Ishikawa (cell line): ENCODE results near the gene NPR1.

Experiments
- CEBPB ChIP-seq: IDR thresholded peaks from 2 replicates; pipeline ENCODE4 v1.6.1; 2012
- CREB1 ChIP-seq: IDR thresholded peaks from 2 replicates; pipeline ENCODE4 v1.6.1; 2012; ENCODE audit warnings: low read depth
- EP300 ChIP-seq: IDR thresholded peaks from 2 replicates; pipeline ENCODE4 v1.6.1; 2012; ENCODE audit warnings: borderline replicate concordance
- NFIC ChIP-seq: IDR thresholded peaks from 2 replicates; pipeline ENCODE4 v1.6.1; 2012
- TAF1 ChIP-seq: IDR thresholded peaks from 2 replicates; pipeline ENCODE4 v1.6.1; 2012; ENCODE audit warnings: low read depth, mild to moderate bottlenecking
- TEAD4 ChIP-seq: IDR thresholded peaks from 2 replicates; pipeline ENCODE4 v1.6.1; 2012
- ZBTB7A ChIP-seq: IDR thresholded peaks from 2 replicates; pipeline ENCODE4 v1.6.1; 2012; ENCODE audit warnings: low read depth

The NPR1 gene

GRCh38 chr1:153741986-153742385 lies 63.5 kb downstream of the NPR1 start:
- TF ChIP-seq TAF1 (no peak), CEBPB (no peak), ZBTB7A (no peak), NFIC (no peak), CREB1 (no peak), EP300 (no peak), TEAD4 (no peak)

- no peak for TF ChIP-seq NFIC
Measured at GRCh38 chr1:153742411-153743142, 64.1 kb downstream of the NPR1 start.
